Panc1 (cell line): Measurements from ENCODE around the gene IL16.

Experiments
- POLR2AphosphoS5 ChIP-seq: IDR thresholded peaks from 2 replicates; pipeline ENCODE4 v1.6.1; 2012; ENCODE audit warnings: mild to moderate bottlenecking, low read depth, low read length, moderate library complexity
- TF ChIP-seq, protein P1 (sequence below): fragments of 450-650 bp; IDR thresholded peaks from 2 replicates; pipeline ENCODE4 v1.5.1; 2017; ENCODE audit warnings: mild to moderate bottlenecking

DNA sequence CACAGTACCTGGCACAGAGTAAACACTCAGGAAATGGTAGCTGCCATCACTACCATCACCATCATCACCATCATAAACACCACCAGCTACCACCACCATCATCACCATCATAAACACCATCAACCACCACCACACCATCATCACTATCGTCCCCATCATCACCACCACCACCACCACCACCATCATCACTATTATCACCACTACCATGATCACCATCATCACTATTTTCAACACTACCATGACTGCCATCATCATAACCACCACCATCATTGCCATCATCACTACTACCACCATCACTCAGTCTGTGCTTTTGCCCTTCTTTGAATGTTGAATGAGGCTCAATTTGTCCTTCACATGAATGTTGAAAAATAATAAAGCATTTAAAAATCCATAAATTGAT is 21.2 kb upstream of the IL16 start:
- no peak for TF ChIP-seq POLR2AphosphoS5
- TF ChIP-seq, protein P1, sequence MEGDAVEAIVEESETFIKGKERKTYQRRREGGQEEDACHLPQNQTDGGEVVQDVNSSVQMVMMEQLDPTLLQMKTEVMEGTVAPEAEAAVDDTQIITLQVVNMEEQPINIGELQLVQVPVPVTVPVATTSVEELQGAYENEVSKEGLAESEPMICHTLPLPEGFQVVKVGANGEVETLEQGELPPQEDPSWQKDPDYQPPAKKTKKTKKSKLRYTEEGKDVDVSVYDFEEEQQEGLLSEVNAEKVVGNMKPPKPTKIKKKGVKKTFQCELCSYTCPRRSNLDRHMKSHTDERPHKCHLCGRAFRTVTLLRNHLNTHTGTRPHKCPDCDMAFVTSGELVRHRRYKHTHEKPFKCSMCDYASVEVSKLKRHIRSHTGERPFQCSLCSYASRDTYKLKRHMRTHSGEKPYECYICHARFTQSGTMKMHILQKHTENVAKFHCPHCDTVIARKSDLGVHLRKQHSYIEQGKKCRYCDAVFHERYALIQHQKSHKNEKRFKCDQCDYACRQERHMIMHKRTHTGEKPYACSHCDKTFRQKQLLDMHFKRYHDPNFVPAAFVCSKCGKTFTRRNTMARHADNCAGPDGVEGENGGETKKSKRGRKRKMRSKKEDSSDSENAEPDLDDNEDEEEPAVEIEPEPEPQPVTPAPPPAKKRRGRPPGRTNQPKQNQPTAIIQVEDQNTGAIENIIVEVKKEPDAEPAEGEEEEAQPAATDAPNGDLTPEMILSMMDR: no peak
